Tibial nerve (tissue), 3 donors: ENCODE data around the gene MARCKSL1.

Experiments
- CTCF ChIP-seq, 5 experiments: fragments of 200-600 bp in 3 of 5; fragments of 450-650 bp in 2 of 5; sonication (generic) in 3 of 5; IDR thresholded peaks; one replicate each; pipeline ENCODE4 v1.5.1; 2016 to 2019; ENCODE audit warnings: antibody characterized with exemption in 5 of 5, mild to moderate bottlenecking in 3 of 5, moderate library complexity in 2 of 5
- POLR2A ChIP-seq, 2 donors: fragments of 450-650 bp; IDR thresholded peaks; one replicate each; pipeline ENCODE4 v1.6.1; 2017; ENCODE audit warnings: antibody characterized with exemption in 2 of 2, mild to moderate bottlenecking in 2 of 2, moderate library complexity in 2 of 2

DNA sequence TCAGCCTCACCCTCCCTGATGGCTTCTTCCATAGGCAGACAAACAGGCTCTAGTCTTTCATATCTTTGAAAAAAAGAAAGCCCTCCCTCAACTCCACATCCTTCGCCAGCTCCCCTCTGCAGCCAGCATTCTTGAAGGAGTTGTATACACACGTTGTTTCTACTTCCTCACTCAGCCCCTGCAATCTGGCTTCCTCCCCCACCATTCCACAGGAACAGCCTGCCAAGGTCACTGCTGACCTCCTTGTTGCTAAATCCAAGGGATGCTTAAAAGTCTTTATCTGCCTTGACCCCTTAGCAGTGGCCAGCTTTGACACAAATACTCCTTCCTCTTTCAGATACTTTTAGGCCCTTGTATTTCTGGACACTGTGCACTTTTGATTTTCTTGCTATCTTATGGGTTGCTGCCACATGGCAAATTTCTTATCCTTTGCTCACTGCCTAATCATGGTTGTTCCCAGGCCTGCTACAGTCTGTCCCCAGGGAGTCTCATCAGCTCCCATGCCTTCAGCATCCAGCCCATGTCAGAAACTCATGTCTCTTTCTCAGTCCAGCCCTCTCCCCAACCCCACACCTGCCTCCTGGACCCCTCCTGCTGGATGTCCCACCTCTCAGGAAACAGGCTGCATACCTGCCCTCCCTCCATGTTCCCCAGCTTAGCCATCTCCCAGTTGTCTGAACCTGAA lies 18.0 kb upstream of the MARCKSL1 start:
- no peak for TF ChIP-seq CTCF (IDR thresholded peaks at IDR 0.05)
- no peak for TF ChIP-seq POLR2A (IDR thresholded peaks at IDR 0.05)
